C4-2B (cell line): ENCODE results near the gene FGD5.

ENCODE experiments used
- ZFX ChIP-seq: fragments of 450-650 bp; IDR thresholded peaks from 2 replicates; pipeline ENCODE4 v1.6.1; 2017
- TF ChIP-seq, protein P1 (sequence below): fragments of 450-650 bp; conservative IDR thresholded peaks from 2 replicates; pipeline ENCODE4 v1.5.1; 2017; ENCODE audit warnings: mild to moderate bottlenecking

DNA sequence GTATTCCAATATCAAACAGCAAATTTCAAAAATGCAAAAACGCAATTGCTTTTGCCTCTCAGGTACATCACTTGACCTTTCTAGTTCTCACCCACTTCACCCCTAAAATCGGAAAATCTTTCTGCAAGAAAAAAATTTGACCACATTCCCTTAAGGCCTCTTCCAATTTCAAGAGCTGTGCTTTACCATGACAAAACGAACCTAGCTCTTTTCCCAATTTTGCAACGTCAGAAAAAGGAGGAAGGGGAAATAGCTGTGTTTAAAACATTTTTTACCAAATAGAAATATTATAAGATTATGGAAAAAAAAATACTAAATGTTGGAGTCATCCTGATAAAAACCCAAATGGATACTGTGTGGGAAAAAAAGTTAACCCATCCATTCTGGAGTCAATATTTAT, 127.5 kb downstream of the FGD5 start:
- TF ChIP-seq, protein P1, sequence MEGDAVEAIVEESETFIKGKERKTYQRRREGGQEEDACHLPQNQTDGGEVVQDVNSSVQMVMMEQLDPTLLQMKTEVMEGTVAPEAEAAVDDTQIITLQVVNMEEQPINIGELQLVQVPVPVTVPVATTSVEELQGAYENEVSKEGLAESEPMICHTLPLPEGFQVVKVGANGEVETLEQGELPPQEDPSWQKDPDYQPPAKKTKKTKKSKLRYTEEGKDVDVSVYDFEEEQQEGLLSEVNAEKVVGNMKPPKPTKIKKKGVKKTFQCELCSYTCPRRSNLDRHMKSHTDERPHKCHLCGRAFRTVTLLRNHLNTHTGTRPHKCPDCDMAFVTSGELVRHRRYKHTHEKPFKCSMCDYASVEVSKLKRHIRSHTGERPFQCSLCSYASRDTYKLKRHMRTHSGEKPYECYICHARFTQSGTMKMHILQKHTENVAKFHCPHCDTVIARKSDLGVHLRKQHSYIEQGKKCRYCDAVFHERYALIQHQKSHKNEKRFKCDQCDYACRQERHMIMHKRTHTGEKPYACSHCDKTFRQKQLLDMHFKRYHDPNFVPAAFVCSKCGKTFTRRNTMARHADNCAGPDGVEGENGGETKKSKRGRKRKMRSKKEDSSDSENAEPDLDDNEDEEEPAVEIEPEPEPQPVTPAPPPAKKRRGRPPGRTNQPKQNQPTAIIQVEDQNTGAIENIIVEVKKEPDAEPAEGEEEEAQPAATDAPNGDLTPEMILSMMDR: no peak
- no peak for TF ChIP-seq ZFX
